Brain microvascular endothelial cell (primary cell): ENCODE results near the gene CDK17.

Experiments used
- DNase-seq: peaks from one replicate; pipeline ENCODE4 v3.0.0-alpha.2; 2020
- H3K27ac ChIP-seq: fragments of 250-450 bp; sonication (Bioruptor Pico); 2 replicates; pipeline ENCODE4 v1.5.1; 2020; ENCODE audit warnings: mild to moderate bottlenecking, moderate library complexity
- H3K27me3 ChIP-seq: fragments of 250-450 bp; sonication (Bioruptor Pico); replicated peaks from 2 replicates; pipeline ENCODE4 v1.5.1; 2020; ENCODE audit warnings: mild to moderate bottlenecking
- H3K36me3 ChIP-seq: fragments of 250-450 bp; sonication (Bioruptor Pico); replicated peaks from 2 replicates; pipeline ENCODE4 v1.5.1; 2020; ENCODE audit warnings: mild to moderate bottlenecking
- H3K4me3 ChIP-seq: 2 replicates; pipeline ENCODE4 v1.5.1; 2011; ENCODE audit warnings: low read depth, mild to moderate bottlenecking, control low read depth, low read length, moderate library complexity
- CTCF ChIP-seq: IDR thresholded peaks from 2 replicates; pipeline ENCODE4 v1.5.1; 2011; ENCODE audit warnings: low read depth, mild to moderate bottlenecking, moderate library complexity, low read length, control low read depth, inconsistent platforms; ENCODE audit errors: missing control alignments
- in situ Hi-C: cut with HindIII; loops from 2 replicates; pipeline ENCODE4 v1.10.0; 2017; ENCODE audit warnings: low sequenced_read_pairs, low pct_ligation_motif_present

The CDK17 gene

GRCh38 chr12:96431067-96431466 lies 30.8 kb upstream of the CDK17 start:
- H3K27ac ChIP-seq, result no peak overlapping the region
- no peak overlapping the region for H3K4me3 ChIP-seq
- DNase-seq, result no peak
- H3K36me3 ChIP-seq, result no peaks in the 10 kb centered on the region
- in situ Hi-C loops, result no loop called here
- H3K27me3 ChIP-seq, result no peaks in the 10 kb centered on the region
- TF ChIP-seq CTCF, result no peak

GRCh38 chr12:96427269-96427729 lies 27.1 kb upstream of the CDK17 start:
- peak; percentile 100 for DNase-seq
- Histone ChIP-seq H3K36me3 (no peaks in the 10 kb centered on the region), H3K4me3 (peak overlapping the region; percentile 36), H3K27ac (peak overlapping the region; percentile 99), H3K27me3 (no peaks in the 10 kb centered on the region)
- TF ChIP-seq CTCF, result no peak
- in situ Hi-C loops, result no loop called here

GRCh38 chr12:96425951-96426350 lies 25.7 kb upstream of the CDK17 start:
- no peak for DNase-seq
- in situ Hi-C loops, result no loop called here
- Histone ChIP-seq H3K36me3 (no peaks in the 10 kb centered on the region), H3K4me3 (no peak overlapping the region), H3K27ac (peak overlapping the region; percentile 99), H3K27me3 (no peaks in the 10 kb centered on the region)
- TF ChIP-seq CTCF, result no peak

- peak; percentile 85 for DNase-seq
- H3K27ac ChIP-seq, result peak overlapping the region; percentile 99
- no peak overlapping the region for H3K4me3 ChIP-seq
- H3K36me3 ChIP-seq, result no peaks in the 10 kb centered on the region
- H3K27me3 ChIP-seq, result no peaks in the 10 kb centered on the region
- in situ Hi-C loops, result no loop called here
- TF ChIP-seq CTCF, result no peak
Measured at GRCh38 chr12:96425321-96425720, 25.1 kb upstream of the CDK17 start.

- H3K27ac ChIP-seq, result peak overlapping the region; percentile 99
- H3K36me3 ChIP-seq, result no peaks in the 10 kb centered on the region
- DNase-seq, result no peak
- no peak for TF ChIP-seq CTCF
- H3K27me3 ChIP-seq, result no peaks in the 10 kb centered on the region
- in situ Hi-C loops, result loop anchor here (25.0 kb wide), 1 partner anchor 88 kb away; no protein-coding TSS in a partner anchor
- H3K4me3 ChIP-seq, result no peak overlapping the region
Measured at GRCh38 chr12:96424601-96425000, 24.4 kb upstream of the CDK17 start.

GRCh38 chr12:96422192-96422591 lies 22.0 kb upstream of the CDK17 start:
- in situ Hi-C loops, result loop anchor here (25.0 kb wide), 1 partner anchor 90 kb away; no protein-coding TSS in a partner anchor
- DNase-seq, result peak; percentile 75
- peak overlapping the region; percentile 77 for H3K27ac ChIP-seq
- no peak overlapping the region for H3K4me3 ChIP-seq
- H3K36me3 ChIP-seq, result no peaks in the 10 kb centered on the region
- TF ChIP-seq CTCF, result no peak
- H3K27me3 ChIP-seq, result no peaks in the 10 kb centered on the region
